NT2/D1 (cell line): Measurements from ENCODE around the gene ENTHD1.

ENCODE experiments used
- YY1 ChIP-seq: IDR thresholded peaks from 2 replicates; pipeline ENCODE4 v1.6.1; 2011; ENCODE audit not compliant: insufficient read length, insufficient read depth
- ZNF274 ChIP-seq: IDR thresholded peaks from 2 replicates; pipeline ENCODE4 v1.6.1; 2011; ENCODE audit warnings: mild to moderate bottlenecking, low read depth, low read length

- no peak for TF ChIP-seq ZNF274
- no peak for TF ChIP-seq YY1
These were observed 115.7 kb downstream of the ENTHD1 start for GRCh38 chr22:39777716-39778454.
